ENCODE measurements around the gene C6orf47. TPM values are rescaled to one million over a fixed set of nuclear protein-coding genes. Genes with fewer than 3 reads are reported as not detected.

C6orf47 gene
- polyA plus RNA-seq, 2 of the 4 experiments (the other 2 are of a cell fraction): 6.0 to 13.6 TPM

DNA sequence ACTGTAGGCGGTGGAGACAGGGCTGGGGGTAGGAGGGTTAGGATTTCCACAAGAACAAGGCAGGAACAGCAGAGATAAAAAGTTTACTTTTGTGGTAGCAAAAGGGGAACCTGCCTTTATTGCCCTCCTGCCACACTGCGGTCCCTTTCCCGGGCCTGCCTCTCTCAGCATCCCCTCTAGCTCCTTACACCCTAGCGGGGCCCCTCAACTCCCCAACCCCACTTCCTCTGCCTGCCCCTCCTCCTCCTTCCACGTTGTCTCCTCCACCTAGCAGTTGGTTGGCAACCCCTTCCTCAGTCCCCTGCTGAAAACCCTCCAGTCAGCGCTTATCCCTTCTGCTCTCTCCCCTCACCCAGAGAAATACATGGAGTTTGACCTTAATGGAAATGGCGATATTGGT is 44.8 kb downstream of the C6orf47 start (continued):
- TF ChIP-seq EHF (CRISPR knock-in tag; IDR thresholded peaks at IDR 0.05) (no peak), ZSCAN20 (CRISPR knock-in tag; IDR thresholded peaks at IDR 0.05) (no peak), ZNF302 (CRISPR knock-in tag; IDR thresholded peaks at IDR 0.05) (no peak)
- TF ChIP-seq, protein P1, sequence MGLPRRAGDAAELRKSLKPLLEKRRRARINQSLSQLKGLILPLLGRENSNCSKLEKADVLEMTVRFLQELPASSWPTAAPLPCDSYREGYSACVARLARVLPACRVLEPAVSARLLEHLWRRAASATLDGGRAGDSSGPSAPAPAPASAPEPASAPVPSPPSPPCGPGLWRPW (IDR thresholded peaks at IDR 0.05): no peak

DNA sequence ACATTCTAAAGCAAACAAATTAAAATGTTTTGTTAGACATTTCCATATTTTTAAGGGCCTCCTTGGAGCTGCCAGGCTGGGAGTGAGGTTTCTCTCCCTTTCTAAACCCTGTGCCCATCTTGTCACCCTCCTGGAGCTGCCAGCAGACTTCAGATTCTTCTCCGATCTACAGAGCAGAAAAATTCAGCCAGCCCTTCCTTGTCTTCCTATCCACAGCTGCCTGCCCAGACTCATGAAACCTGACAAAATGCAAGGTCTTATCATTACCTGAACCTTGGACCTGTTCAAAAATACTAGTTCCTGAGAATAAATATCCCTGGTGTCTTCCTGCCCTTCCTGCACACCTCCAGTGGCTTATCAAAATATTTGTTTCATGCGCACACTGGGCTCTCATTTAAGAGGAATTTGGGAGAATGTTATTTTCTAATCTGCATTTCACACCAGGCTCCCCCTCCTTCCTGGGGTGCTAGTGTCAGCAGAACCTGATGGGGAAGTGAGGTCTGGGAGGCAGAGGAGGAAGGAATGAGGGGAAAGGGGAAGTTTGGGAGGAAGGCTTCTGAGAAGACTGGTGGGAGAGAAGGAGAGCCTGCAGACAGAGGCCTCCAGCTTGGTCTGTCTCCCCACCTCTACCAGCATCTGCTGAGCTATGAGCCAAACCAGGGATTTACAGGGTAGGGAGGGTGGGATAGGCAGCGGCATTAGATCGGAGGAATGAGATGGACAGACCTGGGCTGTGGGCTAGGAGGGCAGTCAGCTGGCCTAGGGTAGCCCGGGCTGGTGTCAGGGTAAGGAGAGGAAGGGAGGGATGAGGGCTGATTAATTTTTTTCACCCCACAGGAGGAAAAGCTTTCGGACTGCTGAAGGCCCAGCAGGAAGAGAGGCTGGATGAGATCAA is 45.6 kb downstream of the C6orf47 start, which contains the start of gene AIF1:
AIF1 (plus strand) TSS at position 551 of the 895 bp plus-strand sequence; CDS start at position 647, 96 bp downstream.
- no peak within 1 kb of the TSS for H3K4me3 ChIP-seq
- no peak for ATAC-seq
- H3K27ac ChIP-seq: no peak within 1 kb of the TSS

More for the DNA sequence above, 45.6 kb downstream of the C6orf47 start, which contains the start of gene AIF1:
- DNase-seq (ENCODE audit: low read depth in 1 of 2, low spot score in 1 of 2) (no peak), FAIRE-seq (no peak)
- TF ChIP-seq RCOR1 (IDR thresholded peaks at IDR 0.05; ENCODE audit: low read depth, low read length): no peak
- TF ChIP-seq CHD4 (IDR thresholded peaks at IDR 0.05; ENCODE audit: borderline replicate concordance): no peak
- no peak for TF ChIP-seq REST (IDR thresholded peaks at IDR 0.05)
- TF ChIP-seq RARB (CRISPR knock-in tag; IDR thresholded peaks at IDR 0.05): no peak
- TF ChIP-seq ZC3H11A (IDR thresholded peaks at IDR 0.05): no peak
- TF ChIP-seq KDM1A (IDR thresholded peaks at IDR 0.05; ENCODE audit: low read depth): no peak
- TF ChIP-seq ATOH8 (CRISPR knock-in tag; IDR thresholded peaks at IDR 0.05; ENCODE audit: low read depth): no peak
- no peak for TF ChIP-seq HEYL (CRISPR knock-in tag; IDR thresholded peaks at IDR 0.05)
- TF ChIP-seq KDM5A (IDR thresholded peaks at IDR 0.05): no peak
- TF ChIP-seq, protein P2, sequence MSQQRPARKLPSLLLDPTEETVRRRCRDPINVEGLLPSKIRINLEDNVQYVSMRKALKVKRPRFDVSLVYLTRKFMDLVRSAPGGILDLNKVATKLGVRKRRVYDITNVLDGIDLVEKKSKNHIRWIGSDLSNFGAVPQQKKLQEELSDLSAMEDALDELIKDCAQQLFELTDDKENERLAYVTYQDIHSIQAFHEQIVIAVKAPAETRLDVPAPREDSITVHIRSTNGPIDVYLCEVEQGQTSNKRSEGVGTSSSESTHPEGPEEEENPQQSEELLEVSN (IDR thresholded peaks at IDR 0.05; ENCODE audit: borderline replicate concordance, low read depth): no peak
- TF ChIP-seq ESRRA (IDR thresholded peaks at IDR 0.05; ENCODE audit: borderline replicate concordance, low read length): no peak
- TF ChIP-seq CTCF (IDR thresholded peaks at IDR 0.05): no peak
- no peak for TF ChIP-seq JUN (IDR thresholded peaks at IDR 0.05)
- no peak for TF ChIP-seq TFCP2L1 (CRISPR knock-in tag; IDR thresholded peaks at IDR 0.05)
- TF ChIP-seq RNF2 (IDR thresholded peaks at IDR 0.05; ENCODE audit: borderline replicate concordance, low read depth): no peak
- TF ChIP-seq ZSCAN20 (CRISPR knock-in tag; IDR thresholded peaks at IDR 0.05): no peak
- no peak for TF ChIP-seq EHMT2 (IDR thresholded peaks at IDR 0.05; ENCODE audit: low read depth)
- TF ChIP-seq HOXA7 (CRISPR knock-in tag; IDR thresholded peaks at IDR 0.05): no peak
- TF ChIP-seq MAFK (IDR thresholded peaks at IDR 0.05; ENCODE audit: partially characterized antibody): no peak
- ChIA-PET CTCF (interaction anchor here (0.9 to 2.6 kb wide), 3 partner anchors 16 to 69 kb away, joined by 4 to 19 read pairs (median 5); partner anchors contain the start of gene ATP6V1G2), POLR2A (no interaction called here)
- Histone ChIP-seq H3K9me3 (no peaks in the 10 kb centered on the region), H3K4me2 (no peak within 1 kb of the TSS), H3K4me1 (peaks cover 4% of the 10 kb centered on the region; the same call in 2 of the 3 replicates)
- 81% methylated on average over 6 of the region's 6 CpGs for WGBS (ENCODE audit: missing lambda C conversion rate)

Measured in A549 (cell line).